Measurements from ENCODE around the gene TUBD1.

The TUBD1 gene

GRCh38 chr17:59825533-59826322 is 67.0 kb downstream of the TUBD1 start:
- DNase-seq (ENCODE audit: low read depth) = no peak

- DNase-seq (ENCODE audit: low read depth) = no peak
Observed at GRCh38 chr17:59815965-59816364, 76.8 kb downstream of the TUBD1 start.

- no peak for DNase-seq (ENCODE audit: low read depth)
Observed at GRCh38 chr17:59814685-59815084, 78.1 kb downstream of the TUBD1 start.

GRCh38 chr17:59814276-59814675 is 78.5 kb downstream of the TUBD1 start:
- no peak for DNase-seq (ENCODE audit: low read depth)

GRCh38 chr17:59812139-59812538 is 80.6 kb downstream of the TUBD1 start:
- DNase-seq (ENCODE audit: low read depth) = no peak

GRCh38 chr17:59811209-59811608 is 81.5 kb downstream of the TUBD1 start:
- DNase-seq (ENCODE audit: low read depth) = no peak

- DNase-seq (ENCODE audit: low read depth) = no peak
Observed at GRCh38 chr17:59810894-59811153, 81.9 kb downstream of the TUBD1 start.
